ENCODE results near the gene MCCD1. TPM values are rescaled to one million over a fixed set of nuclear protein-coding genes. Genes with fewer than 3 reads are reported as not detected.

The MCCD1 gene
- total RNA-seq, 1 experiment from 2014 or later = not detected

DNA sequence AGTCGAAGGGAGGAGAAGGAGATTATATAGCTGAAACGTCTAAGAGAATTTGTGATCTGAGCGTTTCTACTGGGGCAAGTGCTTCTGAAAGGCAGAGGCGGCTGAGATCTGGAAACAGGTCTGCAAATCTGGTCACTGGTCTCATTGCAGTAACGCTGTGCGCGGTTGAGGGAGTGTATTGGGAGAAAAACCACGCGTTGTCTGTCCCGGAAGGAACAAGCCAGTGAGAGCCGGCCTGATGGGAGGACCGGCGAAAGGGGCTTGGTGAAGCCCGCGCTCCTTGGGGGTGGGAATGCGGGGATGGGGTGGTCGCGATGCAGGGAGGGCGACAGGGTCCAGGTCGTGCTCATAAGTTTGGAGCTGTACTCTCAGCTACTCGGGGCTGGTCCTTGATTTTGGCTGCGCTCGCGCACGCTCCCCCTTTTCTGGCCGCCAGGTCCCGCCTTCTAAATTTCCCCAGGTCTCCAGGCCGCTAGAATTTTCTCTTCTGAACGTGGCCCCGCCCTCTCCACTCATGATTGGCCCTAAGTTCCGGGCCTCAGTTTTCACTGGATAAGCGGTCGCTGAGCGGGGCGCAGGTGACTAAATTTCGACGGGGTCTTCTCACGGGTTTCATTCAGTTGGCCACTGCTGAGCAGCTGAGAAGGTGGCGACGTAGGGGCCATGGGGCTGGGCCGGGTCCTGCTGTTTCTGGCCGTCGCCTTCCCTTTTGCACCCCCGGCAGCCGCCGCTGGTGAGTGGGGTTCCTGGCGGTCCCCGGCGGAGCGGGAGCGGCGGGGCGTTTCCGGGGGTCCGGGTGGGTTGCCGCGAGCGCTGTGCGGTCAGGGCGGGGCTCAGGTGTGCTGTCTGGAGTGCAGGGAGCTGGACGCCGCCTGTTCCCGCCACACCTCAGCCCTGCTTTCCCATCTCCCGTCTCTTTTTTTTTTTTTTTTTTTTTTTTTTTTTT lies 31.0 kb upstream of the MCCD1 start, which contains the start of gene MICB (continued):
- TF ChIP-seq, protein P1, sequence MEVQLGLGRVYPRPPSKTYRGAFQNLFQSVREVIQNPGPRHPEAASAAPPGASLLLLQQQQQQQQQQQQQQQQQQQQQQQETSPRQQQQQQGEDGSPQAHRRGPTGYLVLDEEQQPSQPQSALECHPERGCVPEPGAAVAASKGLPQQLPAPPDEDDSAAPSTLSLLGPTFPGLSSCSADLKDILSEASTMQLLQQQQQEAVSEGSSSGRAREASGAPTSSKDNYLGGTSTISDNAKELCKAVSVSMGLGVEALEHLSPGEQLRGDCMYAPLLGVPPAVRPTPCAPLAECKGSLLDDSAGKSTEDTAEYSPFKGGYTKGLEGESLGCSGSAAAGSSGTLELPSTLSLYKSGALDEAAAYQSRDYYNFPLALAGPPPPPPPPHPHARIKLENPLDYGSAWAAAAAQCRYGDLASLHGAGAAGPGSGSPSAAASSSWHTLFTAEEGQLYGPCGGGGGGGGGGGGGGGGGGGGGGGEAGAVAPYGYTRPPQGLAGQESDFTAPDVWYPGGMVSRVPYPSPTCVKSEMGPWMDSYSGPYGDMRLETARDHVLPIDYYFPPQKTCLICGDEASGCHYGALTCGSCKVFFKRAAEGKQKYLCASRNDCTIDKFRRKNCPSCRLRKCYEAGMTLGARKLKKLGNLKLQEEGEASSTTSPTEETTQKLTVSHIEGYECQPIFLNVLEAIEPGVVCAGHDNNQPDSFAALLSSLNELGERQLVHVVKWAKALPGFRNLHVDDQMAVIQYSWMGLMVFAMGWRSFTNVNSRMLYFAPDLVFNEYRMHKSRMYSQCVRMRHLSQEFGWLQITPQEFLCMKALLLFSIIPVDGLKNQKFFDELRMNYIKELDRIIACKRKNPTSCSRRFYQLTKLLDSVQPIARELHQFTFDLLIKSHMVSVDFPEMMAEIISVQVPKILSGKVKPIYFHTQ (CRISPR knock-in tag; IDR thresholded peaks at IDR 0.05) = no peak
- TF ChIP-seq CREB1 (CRISPR knock-in tag; IDR thresholded peaks at IDR 0.05) = no peak
- peak; percentile 61 for TF ChIP-seq NFYB (CRISPR knock-in tag; conservative IDR thresholded peaks at IDR 0.05; ENCODE audit: low read depth)
- TF ChIP-seq GRHL2 (CRISPR knock-in tag; IDR thresholded peaks at IDR 0.05; ENCODE audit: insufficient replicate concordance, severe bottlenecking) = no peak
- TF ChIP-seq, protein P2, sequence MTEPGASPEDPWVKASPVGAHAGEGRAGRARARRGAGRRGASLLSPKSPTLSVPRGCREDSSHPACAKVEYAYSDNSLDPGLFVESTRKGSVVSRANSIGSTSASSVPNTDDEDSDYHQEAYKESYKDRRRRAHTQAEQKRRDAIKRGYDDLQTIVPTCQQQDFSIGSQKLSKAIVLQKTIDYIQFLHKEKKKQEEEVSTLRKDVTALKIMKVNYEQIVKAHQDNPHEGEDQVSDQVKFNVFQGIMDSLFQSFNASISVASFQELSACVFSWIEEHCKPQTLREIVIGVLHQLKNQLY (CRISPR knock-in tag; IDR thresholded peaks at IDR 0.05) = no peak
- no peak for TF ChIP-seq SMAD4 (CRISPR knock-in tag; IDR thresholded peaks at IDR 0.05)
- TF ChIP-seq, protein P3, sequence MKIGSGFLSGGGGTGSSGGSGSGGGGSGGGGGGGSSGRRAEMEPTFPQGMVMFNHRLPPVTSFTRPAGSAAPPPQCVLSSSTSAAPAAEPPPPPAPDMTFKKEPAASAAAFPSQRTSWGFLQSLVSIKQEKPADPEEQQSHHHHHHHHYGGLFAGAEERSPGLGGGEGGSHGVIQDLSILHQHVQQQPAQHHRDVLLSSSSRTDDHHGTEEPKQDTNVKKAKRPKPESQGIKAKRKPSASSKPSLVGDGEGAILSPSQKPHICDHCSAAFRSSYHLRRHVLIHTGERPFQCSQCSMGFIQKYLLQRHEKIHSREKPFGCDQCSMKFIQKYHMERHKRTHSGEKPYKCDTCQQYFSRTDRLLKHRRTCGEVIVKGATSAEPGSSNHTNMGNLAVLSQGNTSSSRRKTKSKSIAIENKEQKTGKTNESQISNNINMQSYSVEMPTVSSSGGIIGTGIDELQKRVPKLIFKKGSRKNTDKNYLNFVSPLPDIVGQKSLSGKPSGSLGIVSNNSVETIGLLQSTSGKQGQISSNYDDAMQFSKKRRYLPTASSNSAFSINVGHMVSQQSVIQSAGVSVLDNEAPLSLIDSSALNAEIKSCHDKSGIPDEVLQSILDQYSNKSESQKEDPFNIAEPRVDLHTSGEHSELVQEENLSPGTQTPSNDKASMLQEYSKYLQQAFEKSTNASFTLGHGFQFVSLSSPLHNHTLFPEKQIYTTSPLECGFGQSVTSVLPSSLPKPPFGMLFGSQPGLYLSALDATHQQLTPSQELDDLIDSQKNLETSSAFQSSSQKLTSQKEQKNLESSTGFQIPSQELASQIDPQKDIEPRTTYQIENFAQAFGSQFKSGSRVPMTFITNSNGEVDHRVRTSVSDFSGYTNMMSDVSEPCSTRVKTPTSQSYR (CRISPR knock-in tag; IDR thresholded peaks at IDR 0.05) = no peak
- no peak for TF ChIP-seq ATF6 (CRISPR knock-in tag; IDR thresholded peaks at IDR 0.05)
- no peak for TF ChIP-seq ELF4 (CRISPR knock-in tag; IDR thresholded peaks at IDR 0.05; ENCODE audit: low read depth)
- TF ChIP-seq FOXP4 (CRISPR knock-in tag; IDR thresholded peaks at IDR 0.05) = 0 out of 2 replicates have a peak, but pooled peaks have one; percentile 6
- peak; percentile 22; the same call in 1 of the 2 replicates for TF ChIP-seq FOXP1 (CRISPR knock-in tag; IDR thresholded peaks at IDR 0.05; ENCODE audit: borderline replicate concordance)
- TF ChIP-seq, protein P4, sequence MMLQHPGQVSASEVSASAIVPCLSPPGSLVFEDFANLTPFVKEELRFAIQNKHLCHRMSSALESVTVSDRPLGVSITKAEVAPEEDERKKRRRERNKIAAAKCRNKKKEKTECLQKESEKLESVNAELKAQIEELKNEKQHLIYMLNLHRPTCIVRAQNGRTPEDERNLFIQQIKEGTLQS (CRISPR knock-in tag; conservative IDR thresholded peaks at IDR 0.05) = no peak
- TF ChIP-seq ERG (CRISPR knock-in tag; IDR thresholded peaks at IDR 0.05) = no peak
- TF ChIP-seq EMX1 (CRISPR knock-in tag; IDR thresholded peaks at IDR 0.05) = no peak
- TF ChIP-seq ZBTB43 (CRISPR knock-in tag; IDR thresholded peaks at IDR 0.05) = no peak
- TF ChIP-seq, protein P5, sequence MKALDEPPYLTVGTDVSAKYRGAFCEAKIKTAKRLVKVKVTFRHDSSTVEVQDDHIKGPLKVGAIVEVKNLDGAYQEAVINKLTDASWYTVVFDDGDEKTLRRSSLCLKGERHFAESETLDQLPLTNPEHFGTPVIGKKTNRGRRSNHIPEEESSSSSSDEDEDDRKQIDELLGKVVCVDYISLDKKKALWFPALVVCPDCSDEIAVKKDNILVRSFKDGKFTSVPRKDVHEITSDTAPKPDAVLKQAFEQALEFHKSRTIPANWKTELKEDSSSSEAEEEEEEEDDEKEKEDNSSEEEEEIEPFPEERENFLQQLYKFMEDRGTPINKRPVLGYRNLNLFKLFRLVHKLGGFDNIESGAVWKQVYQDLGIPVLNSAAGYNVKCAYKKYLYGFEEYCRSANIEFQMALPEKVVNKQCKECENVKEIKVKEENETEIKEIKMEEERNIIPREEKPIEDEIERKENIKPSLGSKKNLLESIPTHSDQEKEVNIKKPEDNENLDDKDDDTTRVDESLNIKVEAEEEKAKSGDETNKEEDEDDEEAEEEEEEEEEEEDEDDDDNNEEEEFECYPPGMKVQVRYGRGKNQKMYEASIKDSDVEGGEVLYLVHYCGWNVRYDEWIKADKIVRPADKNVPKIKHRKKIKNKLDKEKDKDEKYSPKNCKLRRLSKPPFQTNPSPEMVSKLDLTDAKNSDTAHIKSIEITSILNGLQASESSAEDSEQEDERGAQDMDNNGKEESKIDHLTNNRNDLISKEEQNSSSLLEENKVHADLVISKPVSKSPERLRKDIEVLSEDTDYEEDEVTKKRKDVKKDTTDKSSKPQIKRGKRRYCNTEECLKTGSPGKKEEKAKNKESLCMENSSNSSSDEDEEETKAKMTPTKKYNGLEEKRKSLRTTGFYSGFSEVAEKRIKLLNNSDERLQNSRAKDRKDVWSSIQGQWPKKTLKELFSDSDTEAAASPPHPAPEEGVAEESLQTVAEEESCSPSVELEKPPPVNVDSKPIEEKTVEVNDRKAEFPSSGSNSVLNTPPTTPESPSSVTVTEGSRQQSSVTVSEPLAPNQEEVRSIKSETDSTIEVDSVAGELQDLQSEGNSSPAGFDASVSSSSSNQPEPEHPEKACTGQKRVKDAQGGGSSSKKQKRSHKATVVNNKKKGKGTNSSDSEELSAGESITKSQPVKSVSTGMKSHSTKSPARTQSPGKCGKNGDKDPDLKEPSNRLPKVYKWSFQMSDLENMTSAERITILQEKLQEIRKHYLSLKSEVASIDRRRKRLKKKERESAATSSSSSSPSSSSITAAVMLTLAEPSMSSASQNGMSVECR (CRISPR knock-in tag; IDR thresholded peaks at IDR 0.05; ENCODE audit: borderline replicate concordance) = 0 out of 2 replicates have a peak, but pooled peaks have one; percentile 18
